ENCODE results near the gene AUTS2.

AUTS2 gene

DNA sequence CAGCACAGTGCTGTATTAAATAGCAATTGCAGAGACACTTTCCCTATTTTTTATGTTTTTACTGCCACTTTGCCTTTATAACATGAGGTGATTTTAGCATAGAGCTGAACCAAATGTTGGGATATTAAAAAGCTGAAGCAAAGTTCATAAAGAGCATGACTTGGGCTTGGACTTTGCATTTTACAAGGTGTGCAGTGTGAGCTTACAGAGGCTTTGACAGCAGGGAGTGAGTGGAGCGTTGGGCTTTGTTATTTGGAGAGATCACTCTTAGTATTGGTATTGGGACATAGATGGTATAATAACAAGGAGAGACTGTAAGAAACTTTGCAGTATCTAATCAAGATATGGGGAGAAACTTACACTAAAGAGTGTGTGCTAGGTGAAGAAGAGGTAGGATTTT, 449.1 kb downstream of the AUTS2 start:
- DNase-seq = no peak

DNA sequence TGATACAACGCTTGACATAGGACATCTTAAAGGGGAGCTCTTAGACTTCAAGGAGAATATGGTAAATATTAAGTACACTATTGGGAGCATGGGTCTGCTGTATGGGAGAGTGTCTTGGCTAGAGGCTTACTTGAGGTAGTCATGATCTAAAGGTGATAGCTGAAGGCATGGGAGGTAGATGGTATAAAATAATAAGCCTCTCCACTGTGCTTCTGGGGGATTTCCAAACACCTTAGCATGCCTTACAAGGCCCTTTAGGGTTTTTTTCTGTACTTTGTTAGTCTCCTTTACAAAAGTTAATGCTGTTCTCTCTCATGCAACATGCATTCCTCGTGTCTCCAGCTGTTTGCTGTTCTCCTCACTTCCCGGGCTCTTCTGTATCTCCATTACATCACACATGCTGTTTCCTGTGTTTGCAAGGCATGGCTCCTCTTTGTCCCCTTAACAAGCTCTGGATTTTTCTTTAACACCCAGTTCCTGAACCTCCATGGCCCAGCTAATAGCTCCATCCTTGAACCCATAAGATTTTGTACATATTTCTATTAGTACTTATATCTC, 449.7 kb downstream of the AUTS2 start:
- DNase-seq = no peak

DNA sequence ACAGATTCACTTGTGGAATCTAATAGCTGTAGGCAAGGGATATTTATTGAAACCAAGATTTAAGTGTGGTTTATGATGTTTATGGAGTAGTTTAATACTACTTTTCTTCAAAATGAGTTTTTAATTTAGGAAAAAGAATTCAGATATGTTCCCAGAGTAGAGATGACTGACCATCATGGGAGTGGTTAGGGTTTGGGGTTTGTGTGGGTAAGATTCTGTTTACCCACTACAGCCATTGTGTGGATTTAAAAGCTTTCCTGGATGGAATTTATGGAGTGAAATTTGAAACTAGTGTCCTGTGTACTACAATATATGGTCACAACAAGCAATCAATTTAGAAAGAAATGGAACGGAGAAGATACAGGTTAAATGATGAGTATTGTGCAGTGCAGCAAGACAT, 453.5 kb downstream of the AUTS2 start:
- DNase-seq = no peak

DNA sequence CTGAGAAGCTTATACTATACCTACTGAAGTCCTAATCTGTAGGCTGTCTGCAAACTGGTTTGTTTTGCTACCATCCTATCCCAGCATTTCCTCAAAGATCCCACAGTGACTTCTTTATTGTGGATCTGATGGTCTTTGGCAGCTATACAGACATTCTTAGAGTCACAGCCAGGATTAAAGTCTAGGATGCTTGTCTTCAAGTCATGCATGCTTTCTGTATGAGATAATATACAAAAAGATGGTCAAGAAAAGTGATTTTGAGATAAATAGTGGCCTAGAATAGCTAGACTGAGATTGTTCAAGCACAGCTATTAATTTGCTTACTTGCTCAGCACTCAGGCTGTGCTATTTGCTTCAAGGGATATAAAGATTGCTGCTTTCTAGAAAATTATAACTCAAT, 454.4 kb downstream of the AUTS2 start:
- no peak for DNase-seq

DNA sequence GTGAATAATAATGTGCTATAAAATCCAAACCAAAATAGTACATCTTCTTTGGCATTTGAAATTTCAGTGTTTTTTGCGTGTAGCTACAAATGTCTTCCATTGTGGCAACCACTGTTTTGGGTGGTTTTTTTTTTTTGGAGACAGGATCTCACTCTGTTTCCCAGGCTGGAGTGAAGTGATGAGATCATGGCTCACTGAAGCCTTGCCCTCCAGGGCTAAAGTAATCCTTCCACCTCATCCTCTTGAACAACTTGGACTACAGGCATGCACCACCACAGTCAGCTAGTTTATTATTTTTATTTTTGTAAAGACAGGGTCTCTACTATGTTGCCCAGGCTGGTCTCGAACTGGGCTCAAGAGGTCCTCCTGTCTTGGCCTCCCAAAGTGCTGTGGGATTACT, 455.1 kb downstream of the AUTS2 start:
- DNase-seq = no peak

DNA sequence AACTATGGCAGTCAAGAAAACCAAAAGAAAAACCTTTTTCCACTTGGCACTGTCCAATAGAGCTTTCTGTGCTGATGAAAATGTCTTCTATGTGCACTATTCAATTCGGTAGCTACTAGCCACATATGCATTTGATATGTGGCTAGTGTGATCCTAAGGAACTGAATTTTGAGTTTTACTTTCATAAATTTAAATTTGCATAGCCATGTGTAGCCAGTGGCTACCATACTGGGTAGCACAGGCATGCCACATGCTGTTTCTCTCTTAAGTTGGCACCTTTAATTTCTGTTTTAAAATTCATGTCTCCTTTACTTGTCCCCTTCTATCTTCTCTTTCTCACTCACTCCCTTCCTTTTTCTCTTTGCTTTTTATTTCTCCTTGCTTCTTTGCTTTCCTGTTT, 455.7 kb downstream of the AUTS2 start:
- DNase-seq = no peak

DNA sequence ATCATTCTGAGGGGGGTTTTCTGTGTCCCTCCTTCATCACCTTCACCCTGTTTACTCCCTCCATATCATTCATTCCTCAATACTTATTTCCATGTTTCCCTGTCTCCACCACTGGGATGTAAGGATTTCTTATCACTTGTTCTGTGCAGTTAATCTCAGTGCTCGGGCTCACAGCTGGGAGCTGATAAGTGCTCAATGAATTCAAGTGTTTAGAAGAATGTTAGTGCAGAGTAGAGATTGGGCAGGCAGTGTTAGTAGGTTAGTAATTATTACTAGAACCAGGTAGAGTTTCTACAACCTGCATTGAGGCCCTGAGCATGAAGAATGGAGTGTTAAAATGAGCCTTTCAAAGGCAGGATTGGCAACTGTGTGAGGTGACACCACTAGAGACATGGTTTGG, 458.1 kb downstream of the AUTS2 start:
- no peak for DNase-seq

DNA sequence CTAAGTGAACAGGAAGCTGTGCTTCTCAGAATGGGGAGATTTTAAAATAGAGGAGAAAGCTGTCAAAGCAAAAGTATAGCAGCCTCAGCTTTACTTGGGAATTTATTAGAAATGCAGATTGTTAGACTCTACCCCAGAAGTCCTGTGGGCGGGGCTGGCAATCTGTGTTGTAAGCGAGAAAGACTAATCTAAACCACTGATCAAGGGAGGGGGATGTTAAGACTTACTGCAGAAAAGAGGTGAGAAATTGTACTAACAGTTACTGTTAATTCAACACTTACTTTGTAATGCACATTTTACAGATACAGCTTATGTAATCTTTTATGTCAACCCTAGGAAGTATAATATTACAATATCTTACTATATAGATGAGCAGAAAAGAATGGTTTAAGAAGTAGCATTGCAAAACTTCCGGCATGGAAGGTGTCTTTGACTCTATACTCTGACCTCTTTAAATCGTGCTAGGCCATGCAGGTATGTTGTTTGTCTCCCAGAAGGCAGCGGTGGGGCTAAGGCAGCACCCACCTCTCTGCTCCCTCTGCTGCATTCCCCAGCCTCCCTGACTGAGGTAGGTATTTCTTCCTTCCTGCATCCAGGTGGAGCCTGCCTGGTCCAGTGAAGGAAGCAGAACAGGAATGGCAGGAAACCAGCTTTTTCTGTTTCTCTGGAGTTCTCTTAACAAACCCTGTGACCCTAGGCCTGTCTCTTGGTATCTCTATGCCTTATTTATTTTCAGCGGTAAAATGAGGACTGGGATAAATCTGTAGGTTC, 462.2 kb downstream of the AUTS2 start:
- no peak for DNase-seq

DNA sequence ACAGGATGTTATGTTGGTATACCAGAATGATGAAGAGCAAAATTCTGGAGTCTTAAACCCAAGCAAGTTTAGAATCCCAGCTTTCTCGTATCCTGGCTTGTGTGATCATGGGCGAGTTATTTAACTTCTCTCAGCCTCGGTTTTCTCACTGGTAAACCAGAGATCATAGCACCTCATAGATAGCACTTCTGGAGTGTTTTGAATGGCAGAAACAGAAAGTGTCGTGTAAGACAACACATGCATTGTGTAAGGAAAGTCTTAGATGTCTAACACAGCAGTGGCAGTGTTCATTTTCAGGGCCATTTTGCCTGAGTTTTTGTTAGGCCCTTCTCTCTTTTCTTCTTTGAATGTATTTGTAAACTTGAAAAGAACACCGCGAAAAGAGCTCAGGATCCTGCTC, 465.1 kb downstream of the AUTS2 start:
- DNase-seq = no peak

DNA sequence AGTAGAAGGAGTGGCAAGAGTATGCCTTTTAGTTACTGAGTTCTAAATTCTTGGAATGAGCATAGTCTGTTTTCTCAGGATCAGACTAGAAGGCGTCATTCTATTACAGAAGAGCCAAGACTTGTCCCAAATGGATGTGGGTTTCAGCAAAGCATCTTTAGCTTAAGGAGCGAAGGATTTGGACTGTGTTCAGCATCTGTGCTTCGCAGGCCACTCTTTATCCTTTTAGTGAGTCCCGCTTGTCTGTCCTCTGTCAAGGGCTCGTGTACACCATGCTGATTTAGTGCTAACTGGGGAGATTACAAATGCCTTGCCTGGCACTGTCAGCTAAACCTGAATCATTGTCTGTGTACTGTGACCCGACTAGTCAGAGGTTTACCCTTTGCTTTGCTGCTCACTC, 465.7 kb downstream of the AUTS2 start:
- no peak for DNase-seq

DNA sequence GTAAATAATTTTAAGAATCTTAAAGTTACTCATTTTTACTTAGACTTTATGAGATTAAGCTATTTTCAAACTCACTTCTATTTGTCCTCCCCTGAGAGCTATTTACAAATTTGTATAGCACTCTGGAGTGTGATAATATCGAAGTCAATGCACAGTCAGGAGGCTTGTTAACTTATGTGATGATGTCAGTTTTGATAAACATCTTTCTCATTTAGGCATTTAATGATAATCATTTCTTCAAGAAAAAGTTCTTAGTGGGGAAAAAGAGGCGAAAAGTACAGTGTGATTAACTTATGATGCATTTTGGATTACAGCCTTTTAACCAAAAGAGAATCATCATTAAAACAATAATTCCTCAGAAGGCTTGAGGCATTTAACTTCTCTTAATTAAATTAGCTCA, 468.6 kb downstream of the AUTS2 start:
- no peak for DNase-seq

DNA sequence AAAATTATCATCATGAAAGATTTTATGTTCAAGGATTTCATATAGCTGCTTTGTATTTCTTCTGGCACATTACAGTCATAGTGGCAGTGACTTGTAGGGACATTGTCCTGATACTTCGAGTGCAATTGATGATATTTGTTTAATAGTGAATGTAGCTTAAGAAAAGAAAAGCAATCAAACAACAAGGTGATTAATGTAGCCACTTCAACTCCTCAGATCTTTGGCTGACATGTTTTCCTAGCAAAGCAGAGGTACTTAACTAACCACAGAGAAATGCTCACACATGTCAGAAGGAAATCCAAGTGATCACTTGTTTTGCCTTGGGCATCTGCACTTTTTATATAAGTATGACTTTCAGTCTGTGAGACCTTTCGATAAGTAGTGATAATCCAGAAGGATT, 470.3 kb downstream of the AUTS2 start:
- DNase-seq = no peak

DNA sequence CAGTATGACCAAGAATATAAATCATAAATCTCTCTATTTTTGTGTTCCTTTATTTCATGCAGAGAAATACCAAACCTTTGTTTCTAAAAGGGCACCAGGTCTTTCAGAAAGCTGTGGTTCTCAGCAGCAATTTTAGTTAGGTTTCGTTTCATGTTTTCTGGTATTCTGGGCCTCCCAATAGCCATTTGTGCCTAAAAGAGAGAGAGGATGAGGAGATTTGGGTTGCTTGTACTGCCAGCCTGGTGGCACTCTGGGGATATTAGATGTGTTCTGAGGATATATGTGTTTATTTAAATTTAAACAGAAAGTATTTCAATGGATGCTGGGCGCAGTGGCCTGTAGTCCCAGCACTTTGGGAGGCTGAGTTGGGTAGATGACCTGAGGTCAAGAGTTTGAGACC, 471.7 kb downstream of the AUTS2 start:
- DNase-seq = no peak

DNA sequence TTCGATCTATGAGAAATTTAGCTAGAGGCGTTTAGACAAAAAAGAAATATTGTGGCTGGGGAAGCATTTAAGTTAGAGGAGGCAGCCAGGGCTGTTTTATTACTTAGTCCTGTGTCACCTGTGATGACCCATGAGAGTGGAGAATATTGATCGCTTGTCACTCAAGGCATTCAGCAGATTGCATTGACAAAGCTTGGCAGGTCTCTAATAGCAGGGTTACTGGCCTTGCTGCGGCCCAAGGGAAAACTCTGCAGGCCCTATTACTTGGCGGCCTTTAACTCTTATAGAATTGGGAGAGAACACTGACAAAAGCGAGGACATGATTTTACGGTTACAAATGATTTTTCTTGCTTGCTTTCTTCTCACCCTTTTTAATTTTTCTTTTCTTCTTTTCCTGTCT, 473.5 kb downstream of the AUTS2 start:
- no peak for DNase-seq

DNA sequence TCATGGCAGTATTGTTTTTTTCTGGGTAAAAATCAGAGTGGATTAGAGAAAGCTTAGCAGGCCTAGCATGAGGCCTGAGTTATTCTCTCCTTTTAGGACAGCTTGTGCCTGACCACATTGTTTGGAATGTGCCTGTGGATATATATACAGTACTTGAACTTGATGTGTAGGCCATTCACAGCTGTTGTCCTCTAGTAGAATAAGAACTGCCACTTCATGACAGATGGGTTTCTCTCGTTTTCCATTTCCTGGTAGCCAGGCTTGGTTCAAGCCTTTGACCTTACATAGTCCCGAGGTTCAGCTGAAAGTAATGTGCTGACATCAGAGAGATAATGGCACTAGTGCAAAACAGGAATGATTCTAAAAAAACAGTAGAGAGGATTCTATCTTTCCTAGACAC, 473.9 kb downstream of the AUTS2 start:
- DNase-seq = no peak

DNA sequence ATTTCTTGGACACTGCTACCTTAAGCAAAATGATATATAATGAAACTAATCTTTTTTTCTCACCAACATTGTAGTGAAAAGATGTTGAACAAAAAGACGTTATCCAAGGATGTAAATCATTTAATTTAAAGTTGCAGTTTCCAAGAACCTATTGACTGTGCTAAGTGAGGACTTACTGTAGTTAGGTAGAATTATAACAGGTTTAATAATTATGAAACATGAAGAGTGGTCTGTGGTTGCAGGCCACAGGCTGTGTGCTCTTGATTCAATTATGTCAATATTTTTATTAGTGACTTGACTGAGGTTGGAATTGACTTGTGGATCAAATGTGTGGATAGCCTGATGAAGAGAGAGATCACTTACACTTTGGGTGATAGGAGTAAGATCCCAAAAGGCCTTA, 478.1 kb downstream of the AUTS2 start:
- no peak for DNase-seq

DNA sequence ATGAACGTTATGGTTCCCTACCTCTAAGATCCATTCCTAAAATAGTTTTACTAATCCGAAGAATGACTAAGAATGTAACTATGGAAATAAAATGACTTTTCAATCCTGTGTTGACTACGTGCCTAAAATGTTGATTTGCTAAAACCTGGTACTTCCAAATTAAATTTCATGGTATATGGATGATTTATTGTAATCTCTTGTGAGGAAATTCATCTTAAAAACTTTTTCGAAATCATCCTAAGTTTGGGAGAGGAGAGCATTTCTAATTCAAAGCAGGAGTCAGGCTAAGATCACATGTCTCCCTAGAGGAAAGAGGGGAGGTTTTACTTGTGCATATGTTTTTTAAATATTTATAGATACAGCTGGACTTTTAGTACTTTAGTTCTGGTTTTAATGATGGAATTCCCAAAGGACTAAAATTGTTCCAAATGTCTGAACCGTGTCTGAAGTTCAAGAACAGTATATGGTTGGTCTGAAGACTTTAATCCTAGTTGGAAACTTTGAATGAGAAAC, 483.9 kb downstream of the AUTS2 start:
- no peak for DNase-seq

DNA sequence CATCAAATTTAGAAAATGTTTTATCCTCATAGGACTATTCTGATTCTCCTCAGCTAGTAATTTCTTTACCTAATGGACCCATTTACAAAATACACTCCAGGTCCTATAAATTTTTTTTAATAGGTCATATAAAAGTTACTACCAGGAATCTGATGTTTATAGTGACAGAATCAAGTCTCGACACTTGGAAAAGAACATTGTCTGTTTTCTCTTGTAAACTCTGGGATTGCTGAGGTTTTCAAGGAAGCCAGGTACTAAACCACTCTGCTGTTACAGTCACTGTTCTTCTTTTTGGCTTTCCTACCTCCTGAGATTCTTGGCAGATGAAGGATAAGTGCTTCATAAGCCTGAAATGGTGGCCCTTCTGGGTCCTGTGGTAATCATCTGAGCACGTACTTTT, 493.1 kb downstream of the AUTS2 start:
- no peak for DNase-seq

DNA sequence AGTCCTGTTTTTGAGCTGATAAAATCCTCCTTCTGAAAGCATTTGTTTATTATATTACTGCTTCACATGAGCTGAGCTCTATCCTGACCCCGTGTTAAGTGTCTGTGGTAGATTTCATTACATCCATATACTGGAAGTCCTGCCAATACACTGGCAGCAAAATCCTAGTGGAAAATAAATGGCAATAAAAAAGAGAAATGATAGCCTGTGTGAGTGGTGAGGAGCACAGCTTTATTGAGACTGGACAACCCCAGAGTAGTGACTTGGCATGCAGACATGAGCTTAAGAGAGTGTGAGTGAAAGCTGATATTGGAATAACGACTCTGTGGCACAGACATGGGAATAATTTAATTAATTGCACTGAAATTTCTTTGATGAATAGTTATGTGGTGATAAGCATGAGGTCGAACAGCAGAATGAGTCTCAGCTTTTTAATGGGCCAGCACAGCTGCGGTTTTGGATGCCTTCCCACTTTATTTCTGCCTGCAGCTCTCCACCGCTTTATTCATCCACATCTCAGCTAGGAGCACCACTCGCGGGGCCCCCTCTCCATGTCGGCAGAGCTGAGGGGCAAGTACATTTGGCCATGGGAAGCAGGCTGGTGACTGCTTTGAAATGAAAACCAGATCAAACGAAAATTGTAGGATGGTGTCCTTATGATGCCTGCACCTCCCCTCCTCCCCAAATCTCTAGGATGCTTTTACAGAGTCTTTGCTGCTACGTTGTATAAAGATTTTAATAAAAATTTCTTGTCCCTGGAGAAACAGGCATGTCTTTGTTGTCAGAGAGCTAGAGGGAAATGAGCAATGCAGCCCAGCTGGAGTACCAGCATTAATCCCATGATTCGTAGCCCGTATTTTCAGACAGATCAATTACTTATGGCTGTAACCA, 494.3 kb downstream of the AUTS2 start:
- peak; percentile 22 for DNase-seq

DNA sequence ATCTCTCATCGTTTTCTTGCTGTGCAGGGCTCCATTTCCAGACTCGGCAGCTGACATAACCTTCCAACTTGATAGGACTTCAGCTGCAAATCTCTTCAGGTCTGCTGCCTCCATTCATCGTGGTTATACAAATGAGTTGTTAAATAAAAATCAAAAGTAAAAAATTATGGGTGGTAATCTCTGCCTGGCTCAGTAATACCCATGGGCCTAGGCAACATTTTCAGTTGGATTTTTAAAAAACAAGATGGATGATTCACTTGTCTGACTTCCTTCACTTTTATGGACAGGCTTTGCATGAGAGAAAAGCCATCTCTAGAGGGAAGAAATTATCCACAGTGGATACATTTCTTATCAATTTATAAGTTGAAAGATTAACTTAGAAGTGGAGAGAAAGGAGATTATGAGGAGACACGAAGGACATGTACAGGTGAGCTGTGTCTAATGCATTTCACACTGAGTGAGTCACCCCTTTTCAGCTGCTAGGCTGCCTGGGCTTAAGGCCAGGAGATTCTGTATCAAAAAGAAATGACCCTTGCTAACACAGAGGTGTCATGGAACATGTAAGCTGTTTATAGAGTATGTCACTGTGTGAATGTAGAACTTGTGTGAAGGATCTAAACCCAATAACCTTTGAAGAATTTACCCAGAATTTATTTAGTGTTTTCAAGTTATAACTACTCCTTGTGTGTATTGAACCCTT, 495.1 kb downstream of the AUTS2 start:
- DNase-seq = no peak

DNA sequence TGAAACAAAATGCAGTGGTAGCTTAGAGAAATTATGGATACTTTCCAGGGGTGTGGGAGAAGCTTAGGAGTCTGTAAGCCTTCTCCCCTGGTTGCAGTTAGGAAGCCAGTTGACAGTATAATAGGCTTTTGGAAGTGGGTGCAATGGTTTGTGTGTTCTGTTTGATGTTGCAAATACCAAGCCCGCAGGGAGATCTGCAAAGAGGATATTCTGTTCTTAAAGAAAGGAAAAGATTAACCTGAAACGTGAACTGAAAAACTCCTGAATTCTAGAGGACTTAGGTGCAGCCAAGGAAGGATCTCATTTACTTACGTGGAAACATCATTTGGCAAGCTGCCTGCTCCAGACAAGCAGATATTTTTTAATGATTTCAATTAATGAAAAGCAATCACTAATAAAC, 496.6 kb downstream of the AUTS2 start:
- no peak for DNase-seq

DNA sequence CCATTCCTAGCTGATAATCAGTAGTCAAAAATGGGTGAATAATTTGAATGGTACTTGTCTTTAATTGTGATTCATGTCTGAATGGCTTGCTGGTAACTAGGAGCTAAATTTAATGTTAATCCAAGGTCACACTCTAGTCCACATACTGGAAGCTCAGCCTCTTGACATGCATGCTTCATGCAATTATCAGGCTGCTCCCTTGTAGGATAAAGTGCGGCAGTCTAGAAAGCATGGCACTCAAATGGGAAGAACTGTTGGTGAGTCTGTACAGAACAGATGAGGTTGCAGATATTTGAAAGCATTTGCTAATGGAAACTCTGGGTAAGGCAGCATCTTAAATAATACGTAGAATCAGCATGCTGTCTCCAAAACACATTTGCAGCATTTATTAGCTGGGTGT, 499.4 kb downstream of the AUTS2 start:
- no peak for DNase-seq

DNA sequence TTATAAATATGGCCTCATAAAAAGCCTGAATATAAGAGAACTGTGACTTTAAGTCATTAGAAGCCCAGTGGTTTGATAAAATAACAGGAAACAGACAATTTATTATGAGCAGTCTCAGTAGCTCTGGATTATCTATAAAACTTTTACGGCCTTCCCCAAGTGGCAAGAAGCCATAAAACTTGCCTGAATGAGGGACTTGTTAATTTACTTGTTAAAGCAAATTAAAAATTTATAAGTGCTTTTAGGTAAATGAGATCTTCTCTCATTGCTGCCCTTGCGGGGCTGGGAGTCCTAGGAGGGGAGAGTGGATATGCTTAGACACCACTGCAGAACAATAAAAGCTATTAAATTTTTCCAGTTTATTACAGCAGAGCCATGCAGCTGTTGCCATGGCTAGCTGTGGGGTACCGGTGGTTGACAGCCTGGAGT, 499.9 kb downstream of the AUTS2 start:
- no peak for DNase-seq
